Activated naive CD8-positive, alpha-beta T cell treated with anti-CD3 and anti-CD28 coated beads for 36 hours (primary cell): ENCODE results near the gene HMGN2. TPM values are rescaled to one million over a fixed set of nuclear protein-coding genes. Genes with fewer than 3 reads are reported as not detected.

Source experiments
- DNase-seq: peaks from one replicate; pipeline ENCODE4 v3.0.0; 2021
- H3K27ac Mint-ChIP-seq: one replicate; pipeline ENCODE4 v1.8.0; 2022; ENCODE audit warnings: mild to moderate bottlenecking, moderate library complexity, mixed read lengths
- H3K27me3 Mint-ChIP-seq: one replicate; pipeline ENCODE4 v1.8.0; 2022; ENCODE audit warnings: mild to moderate bottlenecking, mixed read lengths
- H3K36me3 Mint-ChIP-seq: one replicate; pipeline ENCODE4 v1.8.0; 2021; ENCODE audit warnings: mild to moderate bottlenecking, mixed read lengths
- H3K4me1 Mint-ChIP-seq: one replicate; pipeline ENCODE4 v1.8.0; 2021; ENCODE audit warnings: mixed read lengths
- H3K4me3 Mint-ChIP-seq: one replicate; pipeline ENCODE4 v1.8.0; 2022; ENCODE audit warnings: mild to moderate bottlenecking, moderate library complexity, mixed read lengths
- H3K9me3 Mint-ChIP-seq: one replicate; pipeline ENCODE4 v1.8.0; 2022; ENCODE audit warnings: mixed read lengths
- total RNA-seq, 2 experiments: library from RNA; stranded (reverse); gene quantifications; one replicate each; pipeline ENCODE4 v1.2.3, GENCODE V29; 2021

Gene HMGN2
- 100 to 1,000 TPM; 948 to 957 TPM for total RNA-seq

DNA sequence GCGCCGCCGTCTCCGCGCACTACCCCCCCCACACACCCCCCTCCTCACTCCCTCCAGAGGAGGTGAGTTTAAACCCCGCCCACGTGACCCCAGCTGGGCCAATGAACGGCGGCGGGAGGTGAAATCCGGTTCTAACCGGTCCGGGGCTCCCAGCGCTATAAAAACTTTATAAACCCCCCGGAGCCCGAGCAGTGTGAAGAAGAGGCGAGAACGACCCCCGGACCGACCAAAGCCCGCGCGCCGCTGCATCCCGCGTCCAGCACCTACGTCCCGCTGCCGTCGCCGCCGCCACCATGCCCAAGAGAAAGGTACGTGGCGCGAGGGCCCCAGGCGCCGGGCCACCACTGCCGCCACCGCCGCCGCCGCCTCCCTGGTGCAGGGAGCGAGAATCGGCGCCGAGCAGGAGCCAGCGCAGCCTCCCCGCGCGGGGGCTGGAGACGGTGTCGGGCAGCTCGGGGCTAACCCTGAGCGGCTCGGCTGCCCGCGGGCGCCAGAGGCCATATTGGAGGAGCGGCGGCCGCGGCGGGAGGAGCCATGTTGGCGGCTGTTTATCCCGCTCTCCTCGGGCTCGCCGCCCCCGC, at the start of gene HMGN2:
TSS of gene HMGN2 (plus strand) at position 121 of the 581 bp plus-strand sequence. CDS start at position 294, 173 bp downstream.
- peak within 1 kb of the TSS; percentile 92 for H3K4me3 Mint-ChIP-seq
- H3K36me3 Mint-ChIP-seq, result peaks cover 42% of the 10 kb centered on the region
- H3K27me3 Mint-ChIP-seq, result no peaks in the 10 kb centered on the region
- peak within 1 kb of the TSS; percentile 97 for H3K27ac Mint-ChIP-seq
- H3K9me3 Mint-ChIP-seq, result no peaks in the 10 kb centered on the region
- DNase-seq, result peak; percentile 86
- H3K4me1 Mint-ChIP-seq, result peaks cover 49% of the 10 kb centered on the region

GRCh38 chr1:26429721-26430120, 42.5 kb upstream of the HMGN2 start:
- Mint-ChIP-seq H3K4me1 (peaks cover 22% of the 10 kb centered on the region), H3K27ac (no peak overlapping the region), H3K36me3 (peaks cover 10% of the 10 kb centered on the region), H3K27me3 (peaks cover 3% of the 10 kb centered on the region), H3K9me3 (no peaks in the 10 kb centered on the region), H3K4me3 (no peak overlapping the region)
- no peak for DNase-seq

GRCh38 chr1:26431979-26432695, 40.1 kb upstream of the HMGN2 start, which contains the start of gene DHDDS:
Gene DHDDS, plus strand, starts transcription at chr1:26432321. Its CDS starts 625 bp downstream, at chr1:26432946.
- peaks cover 11% of the 10 kb centered on the region for H3K36me3 Mint-ChIP-seq
- no peaks in the 10 kb centered on the region for H3K9me3 Mint-ChIP-seq
- H3K27me3 Mint-ChIP-seq, result no peaks in the 10 kb centered on the region
- DNase-seq, result peak; percentile 99
- peak within 1 kb of the TSS; percentile 92 for H3K27ac Mint-ChIP-seq
- H3K4me1 Mint-ChIP-seq, result peaks cover 22% of the 10 kb centered on the region
- H3K4me3 Mint-ChIP-seq, result peak within 1 kb of the TSS; percentile 96

GRCh38 chr1:26432793-26433192, 39.4 kb upstream of the HMGN2 start:
- Mint-ChIP-seq H3K27ac (peak overlapping the region; percentile 92), H3K27me3 (no peaks in the 10 kb centered on the region), H3K9me3 (no peaks in the 10 kb centered on the region), H3K36me3 (peaks cover 11% of the 10 kb centered on the region), H3K4me3 (peak overlapping the region; percentile 96), H3K4me1 (peaks cover 22% of the 10 kb centered on the region)
- no peak for DNase-seq

DNA sequence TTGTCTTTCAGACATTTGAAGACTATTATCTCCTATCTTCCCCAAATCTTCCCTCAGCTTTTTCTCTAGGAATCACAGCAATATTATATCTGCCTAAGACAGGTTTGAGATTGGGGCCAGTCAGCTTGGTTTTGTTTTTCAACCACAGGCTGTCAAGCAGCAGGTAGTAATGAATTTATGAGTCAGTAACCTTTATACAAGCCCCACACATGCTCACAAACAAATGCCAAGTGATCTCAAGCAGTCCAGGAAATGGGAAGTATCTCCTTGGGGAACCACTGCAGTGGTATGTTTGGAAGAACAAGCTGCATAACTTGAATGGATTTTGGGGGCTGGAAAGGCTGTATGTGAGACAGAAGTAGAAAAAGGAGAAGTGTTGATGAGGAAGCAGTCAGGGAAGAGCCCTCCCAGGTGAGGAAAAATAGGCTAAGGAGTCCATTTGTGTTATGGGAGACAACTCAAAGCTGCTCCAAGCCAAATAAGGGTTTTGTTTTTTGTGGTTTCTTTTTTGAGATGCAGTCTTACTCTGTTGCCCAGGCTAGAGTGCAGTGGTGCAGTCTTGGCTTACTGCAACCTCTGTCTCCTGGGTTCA, 38.0 kb upstream of the HMGN2 start:
- no peaks in the 10 kb centered on the region for H3K27me3 Mint-ChIP-seq
- H3K4me3 Mint-ChIP-seq, result peak overlapping the region; percentile 49
- no peak overlapping the region for H3K27ac Mint-ChIP-seq
- no peak for DNase-seq
- H3K4me1 Mint-ChIP-seq, result peaks cover 22% of the 10 kb centered on the region
- no peaks in the 10 kb centered on the region for H3K9me3 Mint-ChIP-seq
- H3K36me3 Mint-ChIP-seq, result peaks cover 18% of the 10 kb centered on the region

- Mint-ChIP-seq H3K4me3 (no peak overlapping the region), H3K36me3 (peaks cover 31% of the 10 kb centered on the region), H3K4me1 (peaks cover 8% of the 10 kb centered on the region), H3K27me3 (no peaks in the 10 kb centered on the region), H3K9me3 (no peaks in the 10 kb centered on the region), H3K27ac (no peak overlapping the region)
- DNase-seq, result no peak
Measured at GRCh38 chr1:26438041-26438440, 34.2 kb upstream of the HMGN2 start.

- peaks cover 31% of the 10 kb centered on the region for H3K36me3 Mint-ChIP-seq
- H3K27ac Mint-ChIP-seq, result no peak overlapping the region
- no peak for DNase-seq
- H3K9me3 Mint-ChIP-seq, result no peaks in the 10 kb centered on the region
- no peaks in the 10 kb centered on the region for H3K4me1 Mint-ChIP-seq
- no peak overlapping the region for H3K4me3 Mint-ChIP-seq
- no peaks in the 10 kb centered on the region for H3K27me3 Mint-ChIP-seq
Measured at GRCh38 chr1:26440259-26440658, 32.0 kb upstream of the HMGN2 start.

DNA sequence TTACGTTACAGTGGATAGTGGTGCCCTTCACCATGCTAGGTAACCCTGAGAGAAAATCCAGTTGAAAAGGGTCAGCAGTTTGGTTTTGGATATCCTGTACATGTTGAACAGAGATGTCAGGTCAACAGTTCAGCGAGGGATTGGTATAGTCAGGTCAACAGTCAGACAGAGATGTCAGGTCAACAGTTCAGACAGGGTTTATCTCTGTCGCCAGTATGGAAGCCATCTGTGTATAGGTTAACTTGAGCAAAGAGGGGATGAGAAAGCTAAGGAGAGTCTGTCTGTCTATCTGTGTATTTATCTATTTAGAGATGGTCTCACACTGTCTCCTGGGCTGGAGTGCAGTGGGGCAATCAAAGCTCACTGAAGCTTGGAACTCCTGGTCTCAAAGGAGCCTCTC, 22.4 kb upstream of the HMGN2 start:
- H3K4me3 Mint-ChIP-seq, result no peak overlapping the region
- no peaks in the 10 kb centered on the region for H3K9me3 Mint-ChIP-seq
- H3K4me1 Mint-ChIP-seq, result no peaks in the 10 kb centered on the region
- H3K27me3 Mint-ChIP-seq, result no peaks in the 10 kb centered on the region
- H3K36me3 Mint-ChIP-seq, result peaks cover 23% of the 10 kb centered on the region
- H3K27ac Mint-ChIP-seq, result no peak overlapping the region
- DNase-seq, result no peak

- DNase-seq, result no peak
- H3K36me3 Mint-ChIP-seq, result peaks cover 19% of the 10 kb centered on the region
- H3K4me1 Mint-ChIP-seq, result no peaks in the 10 kb centered on the region
- H3K27ac Mint-ChIP-seq, result no peak overlapping the region
- no peaks in the 10 kb centered on the region for H3K27me3 Mint-ChIP-seq
- no peak overlapping the region for H3K4me3 Mint-ChIP-seq
- no peaks in the 10 kb centered on the region for H3K9me3 Mint-ChIP-seq
Measured at GRCh38 chr1:26450908-26451307, 21.3 kb upstream of the HMGN2 start.

GRCh38 chr1:26452459-26453183, 19.6 kb upstream of the HMGN2 start:
- no peak overlapping the region for H3K4me3 Mint-ChIP-seq
- no peaks in the 10 kb centered on the region for H3K27me3 Mint-ChIP-seq
- peaks cover 16% of the 10 kb centered on the region for H3K36me3 Mint-ChIP-seq
- H3K27ac Mint-ChIP-seq, result no peak overlapping the region
- DNase-seq, result no peak
- no peaks in the 10 kb centered on the region for H3K4me1 Mint-ChIP-seq
- H3K9me3 Mint-ChIP-seq, result no peaks in the 10 kb centered on the region

DNA sequence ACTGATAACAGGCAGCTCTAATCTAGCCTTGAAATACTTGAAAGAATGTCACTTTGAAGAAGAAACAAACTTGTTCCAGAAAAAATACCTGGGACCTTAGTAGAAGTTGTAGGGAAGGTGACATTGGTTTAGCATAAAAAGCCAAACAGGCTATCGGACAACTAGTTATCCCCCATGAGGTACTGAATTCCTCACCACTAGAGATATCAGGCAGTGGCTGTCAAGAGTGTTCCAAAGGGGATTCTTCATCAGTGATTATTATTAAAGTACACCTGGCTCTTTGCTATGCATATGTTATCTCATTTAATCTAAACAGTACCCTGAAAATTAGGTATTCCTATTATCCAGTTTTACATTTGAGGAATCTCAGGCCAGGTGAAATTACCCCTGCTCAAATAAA, 13.1 kb upstream of the HMGN2 start:
- peaks cover 17% of the 10 kb centered on the region for H3K36me3 Mint-ChIP-seq
- no peak overlapping the region for H3K4me3 Mint-ChIP-seq
- DNase-seq, result no peak
- H3K4me1 Mint-ChIP-seq, result no peaks in the 10 kb centered on the region
- H3K27ac Mint-ChIP-seq, result no peak overlapping the region
- H3K27me3 Mint-ChIP-seq, result no peaks in the 10 kb centered on the region
- H3K9me3 Mint-ChIP-seq, result no peaks in the 10 kb centered on the region

DNA sequence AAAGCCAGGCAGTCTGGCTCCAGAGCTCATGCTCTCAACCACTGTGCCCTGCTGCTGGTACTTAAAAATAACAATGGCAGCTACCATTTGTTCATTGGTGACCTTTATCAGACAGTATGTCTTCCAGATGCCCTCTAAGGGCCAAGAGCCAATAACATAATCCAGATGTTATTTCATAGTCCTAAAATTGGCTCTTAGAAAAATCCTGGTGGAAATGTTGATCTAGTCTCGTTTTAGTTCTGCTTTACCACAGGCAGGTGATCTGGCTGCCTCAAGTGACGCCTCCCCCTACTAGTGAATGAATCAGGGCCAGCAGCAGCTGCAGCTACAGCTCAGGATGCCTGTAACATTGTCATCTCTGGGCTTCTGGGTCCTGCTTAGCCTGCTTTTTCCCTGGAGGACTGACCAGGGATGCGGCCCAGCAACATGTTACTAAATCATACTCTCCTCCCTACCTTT, 12.6 kb upstream of the HMGN2 start:
- Mint-ChIP-seq H3K4me1 (no peaks in the 10 kb centered on the region), H3K27me3 (no peaks in the 10 kb centered on the region), H3K36me3 (peaks cover 17% of the 10 kb centered on the region), H3K27ac (no peak overlapping the region), H3K9me3 (no peaks in the 10 kb centered on the region), H3K4me3 (no peak overlapping the region)
- DNase-seq, result no peak

DNA sequence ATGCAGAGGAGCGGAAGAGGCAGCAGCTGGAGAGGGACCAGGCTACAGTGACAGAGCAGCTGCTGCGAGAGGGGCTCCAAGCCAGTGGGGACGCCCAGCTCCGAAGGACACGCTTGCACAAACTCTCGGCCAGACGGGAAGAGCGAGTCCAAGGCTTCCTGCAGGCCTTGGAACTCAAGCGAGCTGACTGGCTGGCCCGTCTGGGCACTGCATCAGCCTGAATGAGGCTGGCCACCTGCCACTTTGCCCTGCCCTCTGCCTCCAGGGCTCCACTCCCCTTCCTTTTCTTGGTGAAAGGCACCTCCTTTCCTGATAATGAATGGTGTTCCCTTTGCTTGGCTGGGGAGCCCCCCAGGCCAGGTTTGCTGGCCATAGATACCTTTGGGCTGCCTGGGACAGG, 3.3 kb upstream of the HMGN2 start:
- H3K4me1 Mint-ChIP-seq, result peaks cover 25% of the 10 kb centered on the region
- peaks cover 23% of the 10 kb centered on the region for H3K36me3 Mint-ChIP-seq
- H3K9me3 Mint-ChIP-seq, result no peaks in the 10 kb centered on the region
- peak overlapping the region; percentile 21 for H3K27ac Mint-ChIP-seq
- H3K4me3 Mint-ChIP-seq, result no peak overlapping the region
- no peak for DNase-seq
- no peaks in the 10 kb centered on the region for H3K27me3 Mint-ChIP-seq

DNA sequence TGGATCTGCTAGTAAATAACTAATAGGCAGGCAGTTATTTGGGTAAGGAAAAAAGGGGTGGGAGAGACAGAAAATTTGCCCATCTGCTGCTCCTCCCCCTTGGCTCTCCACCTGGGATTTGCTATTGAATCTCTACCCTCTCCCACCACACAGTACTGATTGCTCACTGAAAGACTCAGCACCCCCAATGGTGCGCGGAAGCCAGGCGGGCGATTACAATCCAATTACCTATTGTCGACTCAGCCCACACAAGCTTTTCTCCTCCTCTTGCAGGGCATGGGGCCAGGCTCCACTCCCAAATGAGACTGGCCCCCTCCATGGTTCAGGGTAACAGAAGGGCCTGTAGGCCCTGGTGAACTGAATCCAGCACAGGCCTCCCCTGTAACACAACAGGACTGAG, 2.7 kb upstream of the HMGN2 start:
- H3K36me3 Mint-ChIP-seq, result peaks cover 29% of the 10 kb centered on the region
- peaks cover 31% of the 10 kb centered on the region for H3K4me1 Mint-ChIP-seq
- H3K27me3 Mint-ChIP-seq, result no peaks in the 10 kb centered on the region
- H3K27ac Mint-ChIP-seq, result no peak overlapping the region
- H3K9me3 Mint-ChIP-seq, result no peaks in the 10 kb centered on the region
- H3K4me3 Mint-ChIP-seq, result no peak overlapping the region
- no peak for DNase-seq

DNA sequence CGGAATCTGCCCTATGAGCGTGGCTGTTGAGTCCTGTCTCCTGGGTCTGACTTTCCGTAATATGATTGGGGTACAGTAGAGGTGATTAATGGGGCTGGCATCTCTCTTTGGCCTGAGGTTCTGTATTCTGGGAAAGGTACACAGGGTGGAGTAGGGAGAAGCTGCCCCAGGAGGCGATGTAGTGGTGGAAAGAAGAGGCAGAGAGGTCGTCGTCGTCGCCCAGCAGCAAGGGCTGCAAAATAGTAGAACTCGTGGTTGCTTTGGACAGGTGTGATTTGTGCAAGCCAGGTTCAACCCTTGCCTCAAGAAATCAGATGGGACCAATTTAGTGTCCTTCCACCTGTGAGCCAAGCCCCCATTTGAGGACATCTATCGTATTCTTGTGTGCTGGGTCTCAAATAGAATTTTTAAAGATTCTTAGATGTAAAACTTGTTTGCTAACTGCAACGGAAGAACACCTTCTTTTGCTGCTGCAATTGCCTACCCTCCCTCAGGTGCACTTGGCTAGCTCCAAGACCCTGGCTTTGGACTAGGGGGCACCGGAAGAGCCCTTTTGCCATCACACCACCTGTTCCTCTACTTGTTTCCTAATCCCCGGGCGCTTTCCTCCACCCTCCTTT, 1.3 kb upstream of the HMGN2 start:
- H3K4me1 Mint-ChIP-seq, result peaks cover 38% of the 10 kb centered on the region
- peaks cover 37% of the 10 kb centered on the region for H3K36me3 Mint-ChIP-seq
- no peaks in the 10 kb centered on the region for H3K9me3 Mint-ChIP-seq
- no peak for DNase-seq
- peak overlapping the region; percentile 90 for H3K4me3 Mint-ChIP-seq
- peak overlapping the region; percentile 20 for H3K27ac Mint-ChIP-seq
- no peaks in the 10 kb centered on the region for H3K27me3 Mint-ChIP-seq
